Upper lobe of left lung (tissue), 6 donors: Measurements from ENCODE around the gene POLA2. TPM values are rescaled to one million over a fixed set of nuclear protein-coding genes. Genes with fewer than 3 reads are reported as not detected.
A peak's percentile ranks its signal among the peaks of the same experiment; 100 is the strongest.

ENCODE experiments used
- ATAC-seq, 2 donors: fragments of 200-7000 bp; cut with Tn5 transposase; one replicate each; pipeline ENCODE4 v1.9.1; 2022; ENCODE audit warnings: mild to moderate bottlenecking in 2 of 2, moderate library complexity in 2 of 2; ENCODE audit not compliant: low FRiP score in 2 of 2
- DNase-seq, 2 donors: peaks; one replicate each; pipeline ENCODE4 v3.0.0-alpha.2; 2019 to 2020
- H3K27ac ChIP-seq, 4 donors: fragments of 200-600 bp; sonication (generic); one replicate each; pipeline ENCODE4 v1.5.1; 2016 to 2019
- H3K27me3 ChIP-seq, 4 donors: fragments of 200-600 bp; sonication (generic); one replicate each; pipeline ENCODE4 v1.5.1; 2017 to 2019
- H3K36me3 ChIP-seq, 4 donors: fragments of 200-600 bp; sonication (generic); one replicate each; pipeline ENCODE4 v1.5.1; 2016 to 2019
- H3K4me1 ChIP-seq, 4 donors: fragments of 200-600 bp; sonication (generic); one replicate each; pipeline ENCODE4 v1.5.1; 2018 to 2019
- H3K4me3 ChIP-seq, 4 donors: fragments of 200-600 bp; sonication (generic); one replicate each; pipeline ENCODE4 v1.5.1; 2017 to 2019; ENCODE audit warnings: mild to moderate bottlenecking in 2 of 4, moderate library complexity in 1 of 4
- H3K9me3 ChIP-seq, 4 donors: fragments of 200-600 bp; sonication (generic); one replicate each; pipeline ENCODE4 v1.5.1; 2018 to 2019
- CTCF ChIP-seq, 6 experiments: fragments of 450-650 bp in 4 of 6; fragments of 200-600 bp in 2 of 6; sonication (generic) in 2 of 6; IDR thresholded peaks; one replicate each; pipeline ENCODE4 v1.5.1; 2016 to 2019; ENCODE audit warnings: antibody characterized with exemption in 6 of 6
- EP300 ChIP-seq, 4 donors: sonication (generic); formaldehyde crosslinking; IDR thresholded peaks; one replicate each; pipeline ENCODE4 v1.5.1; 2017; ENCODE audit warnings: antibody characterized with exemption in 4 of 4, control low read depth in 2 of 4
- POLR2A ChIP-seq, 4 donors: fragments of 450-650 bp; IDR thresholded peaks; one replicate each; pipeline ENCODE4 v1.5.1; 2016 to 2017; ENCODE audit warnings: antibody characterized with exemption in 4 of 4, mild to moderate bottlenecking in 2 of 4
- POLR2AphosphoS5 ChIP-seq, 2 donors: sonication (generic); formaldehyde crosslinking; IDR thresholded peaks; one replicate each; pipeline ENCODE4 v1.5.1; 2017; ENCODE audit warnings: antibody characterized with exemption in 2 of 2
- WGBS, 2 donors: methylation state at CpG; one replicate each; pipeline ENCODE4 v1.1.5; 2017 to 2018; 5-methylcytosine and 5-hydroxymethylcytosine counted together
- total RNA-seq, 6 donors: library from RNA; depleted of rRNA in 4 of 6; stranded (reverse); fragments of >200 nt in 4 of 6; gene quantifications; one replicate each; pipeline versions ENCODE4 v1.1.0 to v1.2.1, GENCODE V29; 2016 to 2021
- donor health status: DM: no; HTN: no; CAD: no; lungs with moderate emphysema.
- donor health status: DM: no; HTN: yes; CAD: no; lungs with severe emphysema.

POLA2 gene
- total RNA-seq, 6 donors from 2014 or later, result 6.0 to 19.9 (median 8.7) TPM

GRCh38 chr11:65320386-65321075 lies 58.8 kb downstream of the POLA2 start:
- ATAC-seq, result no peak
- Histone ChIP-seq H3K36me3 (peaks cover 4 to 37% (median 23%) of the 10 kb centered on the region in 4 donors), H3K27ac (peak overlapping the region in 3 of 4 donors; percentile 17 to 42 (median 39)), H3K4me3 (no peak overlapping the region), H3K4me1 (peaks cover 23 to 59% (median 41%) of the 10 kb centered on the region in 4 donors), H3K9me3 (no peaks in the 10 kb centered on the region), H3K27me3 (no peaks in the 10 kb centered on the region)
- no peak for TF ChIP-seq CTCF (IDR thresholded peaks at IDR 0.05)
- TF ChIP-seq POLR2A (IDR thresholded peaks at IDR 0.05), result no peak
- no peak for TF ChIP-seq EP300 (IDR thresholded peaks at IDR 0.05)
- no peak for TF ChIP-seq POLR2AphosphoS5 (IDR thresholded peaks at IDR 0.05)
- 77 to 80% methylated on average over 17 to 21 of the region's 22 CpGs for WGBS, 2 donors
- DNase-seq, result no peak

GRCh38 chr11:65321076-65321475 lies 59.3 kb downstream of the POLA2 start:
- ATAC-seq, result no peak
- peak in 1 of 2 donors; percentile 61 for DNase-seq
- no peak for TF ChIP-seq POLR2AphosphoS5 (IDR thresholded peaks at IDR 0.05)
- TF ChIP-seq EP300 (IDR thresholded peaks at IDR 0.05), result no peak
- no peak for TF ChIP-seq POLR2A (IDR thresholded peaks at IDR 0.05)
- no peak for TF ChIP-seq CTCF (IDR thresholded peaks at IDR 0.05)
- 91% methylated on average over 9 of the region's 15 CpGs; no CpG with 5 or more reads in 1 of the 2 donors for whole genome bisulfite sequencing, 2 donors
- Histone ChIP-seq H3K9me3 (no peaks in the 10 kb centered on the region), H3K27me3 (no peaks in the 10 kb centered on the region), H3K36me3 (peaks cover 4 to 37% (median 23%) of the 10 kb centered on the region in 4 donors), H3K4me1 (peaks cover 18 to 55% (median 36%) of the 10 kb centered on the region in 4 donors), H3K4me3 (no peak overlapping the region), H3K27ac (peak overlapping the region in 3 of 4 donors; percentile 17 to 42 (median 39))

- no peak overlapping the region for H3K4me3 ChIP-seq
- peak in 1 of 2 donors; percentile 12 for ATAC-seq
- H3K27me3 ChIP-seq, result no peaks in the 10 kb centered on the region
- no peaks in the 10 kb centered on the region for H3K9me3 ChIP-seq
- peaks cover 4 to 37% (median 23%) of the 10 kb centered on the region in 4 donors for H3K36me3 ChIP-seq
- 73 to 87% methylated on average over 13 of the region's 13 CpGs for WGBS, 2 donors
- H3K4me1 ChIP-seq, result peaks cover 9 to 49% (median 27%) of the 10 kb centered on the region in 4 donors
- no peak for DNase-seq
- no peak for TF ChIP-seq POLR2AphosphoS5 (IDR thresholded peaks at IDR 0.05)
- no peak for TF ChIP-seq EP300 (IDR thresholded peaks at IDR 0.05)
- TF ChIP-seq POLR2A (IDR thresholded peaks at IDR 0.05), result no peak
- TF ChIP-seq CTCF (IDR thresholded peaks at IDR 0.05), result no peak
- peak overlapping the region in 3 of 4 donors; percentile 0 to 42 (median 30) for H3K27ac ChIP-seq
Measured at GRCh38 chr11:65321828-65322485, 60.2 kb downstream of the POLA2 start.

- ATAC-seq (peak in 1 of 2 donors; percentile 31), DNase-seq (peak in 1 of 2 donors; percentile 36)
- peak in 1 of 2 donors; percentile 8 for TF ChIP-seq POLR2AphosphoS5 (IDR thresholded peaks at IDR 0.05)
- no peak for TF ChIP-seq POLR2A (IDR thresholded peaks at IDR 0.05)
- TF ChIP-seq EP300 (IDR thresholded peaks at IDR 0.05), result no peak
- Histone ChIP-seq H3K9me3 (no peaks in the 10 kb centered on the region), H3K36me3 (peaks cover 4 to 37% (median 23%) of the 10 kb centered on the region in 4 donors), H3K4me1 (peaks cover 0 to 35% (median 17%) of the 10 kb centered on the region in 4 donors), H3K4me3 (no peak overlapping the region), H3K27ac (no peak overlapping the region), H3K27me3 (no peaks in the 10 kb centered on the region)
- WGBS, 2 donors, result 74 to 76% methylated on average over 12 of the region's 12 CpGs
Measured at GRCh38 chr11:65323813-65324212, 62.1 kb downstream of the POLA2 start.

DNA sequence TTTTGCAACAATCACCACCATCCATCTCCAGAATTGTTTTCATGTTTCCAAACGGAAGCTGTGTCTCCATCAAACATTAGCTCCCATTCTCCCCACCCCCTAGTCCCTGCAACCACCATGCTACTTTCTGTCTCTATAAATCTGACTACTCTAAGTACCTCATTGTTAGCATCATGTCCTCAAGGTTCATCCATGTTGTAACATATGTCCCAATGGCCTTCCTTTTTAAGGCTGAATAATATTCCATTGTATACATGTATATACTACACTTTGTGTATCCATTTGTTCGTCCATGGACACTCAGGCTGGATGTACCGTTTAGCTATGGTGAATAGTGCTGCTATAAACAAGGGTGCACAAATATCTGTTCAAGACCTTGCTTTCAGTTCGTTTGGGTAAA lies 63.7 kb downstream of the POLA2 start:
- WGBS, 2 donors, result 87 to 88% methylated on average over 4 of the region's 4 CpGs
- Histone ChIP-seq H3K4me1 (peaks cover 4 to 36% (median 21%) of the 10 kb centered on the region in 4 donors), H3K4me3 (no peak overlapping the region), H3K27ac (no peak overlapping the region), H3K9me3 (no peaks in the 10 kb centered on the region), H3K36me3 (peaks cover 4 to 30% (median 23%) of the 10 kb centered on the region in 4 donors), H3K27me3 (no peaks in the 10 kb centered on the region)
- TF ChIP-seq POLR2AphosphoS5 (IDR thresholded peaks at IDR 0.05) (no peak), CTCF (IDR thresholded peaks at IDR 0.05) (no peak), EP300 (IDR thresholded peaks at IDR 0.05) (no peak), POLR2A (IDR thresholded peaks at IDR 0.05) (no peak)
- DNase-seq, result no peak
- no peak for ATAC-seq
